Posterior vena cava (tissue), 2 donors: ENCODE results near the gene ELMO3. TPM values are rescaled to one million over a fixed set of nuclear protein-coding genes. Genes with fewer than 3 reads are reported as not detected.

Experiments used
- DNase-seq: peaks from one replicate; pipeline ENCODE4 v3.0.0-alpha.2; 2020; ENCODE audit warnings: low spot score
- intact Hi-C, 2 donors: fragments of 100-400 bp; cut with DNase I; formaldehyde crosslinking; loops; one replicate each; pipeline versions ENCODE4 v1.14.1 to v1.14.2; 2022 to 2023
- total RNA-seq, 2 donors: library from RNA; stranded (reverse); fragmentation: NEBNext Ultra II Directional; extraction: Animal tissue kit (Norgen Biotek cat#: 25700); gene quantifications; one replicate each; pipeline ENCODE4 v1.2.1, GENCODE V29; 2021
- donor health status: DM: yes; HTN: yes; CAD: no.
- donor health status: DM: yes; HTN: yes; CAD: no.

Gene ELMO3
- total RNA-seq, 2 donors from 2014 or later, result 0.93 to 1.2 TPM

GRCh38 chr16:67177743-67178699, 20.9 kb upstream of the ELMO3 start:
- no peak for DNase-seq
- intact Hi-C loops, result no loop called here

DNA sequence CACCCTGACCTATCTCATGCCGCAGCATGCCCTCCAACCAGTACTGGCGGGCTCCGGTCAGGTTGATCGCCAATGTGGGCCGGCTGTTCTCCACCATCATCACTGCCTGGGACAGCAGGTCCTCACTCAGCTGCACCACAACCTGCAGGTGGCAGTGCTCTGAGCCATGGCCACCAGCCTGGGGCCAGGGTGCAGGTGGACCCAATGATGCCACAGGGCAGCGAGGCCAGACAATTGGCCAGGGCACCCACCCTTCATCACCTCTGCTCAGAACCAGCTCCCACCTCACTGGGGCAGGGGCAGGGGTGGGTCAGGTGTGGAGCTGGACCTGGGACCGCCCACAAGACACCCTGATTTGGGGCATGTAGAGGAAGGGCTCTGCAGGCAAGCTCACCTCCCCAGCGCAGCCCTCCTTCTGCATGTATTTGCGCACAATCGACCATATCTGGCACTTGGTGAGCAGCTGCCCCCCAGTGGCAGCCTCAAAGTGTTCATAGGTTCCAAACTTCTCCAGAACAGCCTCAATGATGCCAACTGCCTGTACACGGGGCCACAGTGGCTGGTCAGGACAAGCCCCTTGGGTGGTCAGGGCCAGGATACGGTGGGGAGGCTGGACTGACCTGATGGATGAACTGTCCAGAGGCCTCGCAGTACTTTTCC, 19.4 kb upstream of the ELMO3 start:
- DNase-seq, result no peak
- intact Hi-C loops, result loop anchor here in 1 of 2 donors (10.0 kb wide), 1 partner anchor 205 kb away; no protein-coding TSS in a partner anchor

GRCh38 chr16:67180166-67180565, 18.8 kb upstream of the ELMO3 start:
- no peak for DNase-seq
- intact Hi-C loops, result loop anchor here in 1 of 2 donors (10.0 kb wide), 1 partner anchor 205 kb away; no protein-coding TSS in a partner anchor

DNA sequence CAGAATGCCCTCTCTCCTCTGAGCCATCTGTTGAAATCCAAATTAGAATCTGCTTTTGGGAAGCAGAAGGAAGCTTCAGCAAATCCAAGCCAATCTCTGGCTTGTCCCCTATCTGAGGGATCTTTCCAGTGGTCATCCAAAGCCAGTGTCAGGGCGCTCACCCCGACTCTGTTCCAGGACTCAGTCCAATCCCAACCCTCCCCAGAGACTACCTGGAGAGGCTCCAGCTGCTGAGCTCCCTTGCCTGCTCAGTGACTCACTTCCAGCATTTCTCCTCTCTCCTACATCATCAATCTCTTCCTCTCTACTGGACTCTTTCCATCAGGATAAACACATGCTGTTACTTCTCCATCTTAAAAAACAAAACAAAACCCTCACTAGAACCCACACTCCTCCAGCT, 17.6 kb upstream of the ELMO3 start:
- peak; percentile 92 for DNase-seq
- intact Hi-C loops, result loop anchor here in 1 of 2 donors (10.0 kb wide), 1 partner anchor 207 kb away; no protein-coding TSS in a partner anchor

DNA sequence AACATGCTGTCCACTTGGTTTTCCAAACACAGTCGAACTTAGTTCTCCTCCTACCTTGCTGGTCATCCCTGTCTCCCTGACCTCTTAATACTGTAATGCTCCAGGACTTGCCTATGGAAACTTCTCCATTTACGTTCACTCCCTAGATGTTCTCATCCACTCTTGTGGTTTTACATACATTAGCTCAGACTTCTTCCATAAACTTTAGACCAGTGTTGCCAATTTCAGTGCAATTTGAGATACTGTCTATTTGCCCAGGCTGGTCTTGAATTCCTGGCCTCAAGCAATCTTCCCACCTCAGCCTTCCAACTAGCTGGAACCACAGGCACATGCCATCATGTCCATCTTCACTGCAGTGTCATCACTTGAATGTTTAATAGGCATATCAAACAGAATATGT, 16.6 kb upstream of the ELMO3 start:
- intact Hi-C loops, result loop anchor here in 1 of 2 donors (10.0 kb wide), 1 partner anchor 207 kb away; no protein-coding TSS in a partner anchor
- no peak for DNase-seq

GRCh38 chr16:67183284-67183626, 15.7 kb upstream of the ELMO3 start:
- no peak for DNase-seq
- intact Hi-C loops, result loop anchor here in 1 of 2 donors (10.0 kb wide), 1 partner anchor 208 kb away; no protein-coding TSS in a partner anchor

DNA sequence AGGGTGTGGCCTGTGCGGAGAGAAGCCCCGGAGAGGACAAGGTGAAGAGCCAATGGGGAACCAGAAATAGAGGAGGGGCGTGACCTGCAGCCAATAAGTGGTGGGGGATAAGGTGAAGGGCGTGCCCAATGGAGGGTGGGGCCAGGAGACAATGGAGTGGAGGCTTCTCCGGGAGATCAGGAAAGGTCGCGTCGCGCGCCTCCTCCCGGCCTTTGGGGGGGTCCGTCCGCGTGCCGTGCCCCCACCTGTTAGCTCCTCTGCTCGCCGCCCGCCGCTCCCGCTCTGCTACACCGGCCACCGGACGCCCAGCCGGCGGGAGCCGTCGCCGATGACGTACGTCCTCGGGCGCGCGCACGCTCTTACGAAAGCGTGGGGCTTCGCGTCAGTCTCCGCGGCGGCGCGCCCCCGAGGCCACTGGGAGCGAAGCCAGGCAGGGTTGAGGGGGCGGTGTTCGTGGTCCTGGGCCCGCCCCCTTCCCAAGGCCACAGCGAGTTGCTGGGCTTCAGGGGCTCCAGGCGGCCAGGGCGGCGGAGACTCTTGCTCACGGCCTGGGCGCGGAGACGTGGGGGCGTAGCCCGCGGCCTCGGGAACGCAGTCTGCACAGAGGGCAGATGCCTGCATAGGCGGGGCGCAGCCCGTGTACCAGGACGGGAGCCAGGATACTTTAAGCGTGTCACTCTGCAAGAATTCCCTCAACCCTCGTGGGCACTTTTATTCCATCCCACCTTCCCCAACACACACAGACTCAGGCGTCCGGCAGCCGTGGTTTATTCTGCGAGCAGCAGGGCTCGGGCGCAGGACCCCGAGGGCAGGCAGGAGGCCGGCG, 15.1 kb upstream of the ELMO3 start, which contains the start of gene MATCAP1:
TSS of gene MATCAP1 (minus strand) at position 337 of the 826 bp plus-strand sequence. CDS start 3,353 bp downstream, outside the sequence.
- intact Hi-C loops, result loop anchor here in 1 of 2 donors (10.0 kb wide), 1 partner anchor 209 kb away; no protein-coding TSS in a partner anchor
- DNase-seq, result peak; percentile 97

DNA sequence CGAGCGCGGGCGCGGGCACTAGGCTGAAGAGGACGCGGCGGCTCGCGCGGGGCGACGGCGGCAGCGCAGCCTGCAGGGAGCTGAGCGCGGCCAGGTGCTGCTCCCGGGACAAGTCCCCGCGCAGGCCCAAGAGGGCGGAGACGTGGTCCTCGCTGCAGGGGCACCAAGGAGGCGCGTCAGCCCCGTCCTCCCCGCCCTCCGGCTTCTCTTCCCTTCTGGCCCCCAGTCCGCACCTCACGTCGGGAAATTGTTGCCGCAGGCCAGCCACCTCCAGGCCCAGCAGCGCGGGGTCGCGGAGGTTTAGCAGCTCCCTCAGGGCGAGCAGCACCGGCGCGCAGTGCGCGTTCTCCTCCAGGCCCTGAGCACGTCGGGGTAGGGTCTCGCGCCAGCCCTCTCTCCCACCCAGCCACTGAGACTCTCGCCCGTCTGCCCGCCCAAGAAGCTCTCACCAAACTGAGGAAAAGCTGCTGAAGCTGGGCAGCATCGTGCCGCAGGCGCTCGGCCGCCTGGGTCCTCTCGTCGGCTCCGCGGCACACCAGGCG, 14.4 kb upstream of the ELMO3 start:
- intact Hi-C loops, result loop anchor here in 1 of 2 donors (10.0 kb wide), 1 partner anchor 210 kb away; no protein-coding TSS in a partner anchor
- DNase-seq, result no peak

DNA sequence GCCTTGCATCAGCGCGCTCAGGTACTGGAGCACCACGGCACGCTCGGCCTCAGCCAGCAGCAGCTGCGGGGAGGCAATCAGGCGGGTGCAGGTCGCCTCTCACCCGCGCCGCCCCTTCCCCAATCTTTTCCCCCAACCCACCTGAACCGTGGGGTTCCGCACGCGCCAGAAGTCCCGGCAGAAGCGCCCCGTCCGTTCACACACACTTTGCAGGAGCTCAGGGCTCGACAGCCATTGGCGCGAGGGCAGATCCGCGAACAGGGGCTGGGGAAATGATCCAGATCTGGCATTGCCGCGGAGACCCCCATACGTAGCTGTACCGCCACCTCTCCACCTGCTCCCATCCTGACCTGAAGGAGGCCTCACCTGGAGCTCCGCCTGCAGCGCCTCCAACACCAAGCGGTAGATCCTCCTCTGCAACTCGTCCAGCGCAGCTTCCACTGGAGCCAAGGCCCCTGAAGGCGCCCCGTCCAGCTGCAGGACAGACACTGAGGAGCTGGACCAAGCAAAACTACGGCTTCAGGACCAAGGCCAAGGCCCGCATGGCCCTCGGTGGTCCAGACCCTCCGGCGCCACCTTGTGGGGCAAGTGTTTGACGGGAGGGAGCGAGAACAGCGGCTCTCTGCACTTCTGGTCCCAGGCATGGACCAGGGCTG, 13.8 kb upstream of the ELMO3 start:
- intact Hi-C loops, result loop anchor here in 1 of 2 donors (10.0 kb wide), 1 partner anchor 210 kb away; no protein-coding TSS in a partner anchor
- peak; percentile 98 for DNase-seq

DNA sequence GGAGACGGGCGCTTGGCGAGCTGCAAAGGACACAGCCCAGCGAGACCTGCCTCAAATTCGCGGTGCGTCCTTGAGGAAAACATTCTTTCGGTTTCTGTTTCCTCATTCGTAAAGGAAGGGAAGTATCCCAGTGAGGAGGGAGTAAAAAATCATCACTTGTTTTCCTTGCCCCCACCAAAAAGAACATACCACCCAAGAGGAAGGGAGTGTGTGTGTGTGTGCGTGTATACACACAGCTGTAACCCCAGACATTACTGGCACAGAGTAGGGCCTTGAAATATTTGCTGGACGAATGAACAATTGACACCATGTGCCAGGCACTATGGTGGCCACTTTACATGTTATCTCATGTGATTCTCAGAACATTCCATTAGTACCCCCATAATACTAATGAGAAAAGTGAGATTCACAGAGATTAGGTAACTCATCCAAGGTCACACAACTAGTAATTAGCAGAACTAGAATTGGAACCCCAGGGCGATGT, 13.2 kb upstream of the ELMO3 start:
- no peak for DNase-seq
- intact Hi-C loops, result loop anchor here (2.0 to 10.0 kb wide), 2 partner anchors 211 to 229 kb away; no protein-coding TSS in a partner anchor

DNA sequence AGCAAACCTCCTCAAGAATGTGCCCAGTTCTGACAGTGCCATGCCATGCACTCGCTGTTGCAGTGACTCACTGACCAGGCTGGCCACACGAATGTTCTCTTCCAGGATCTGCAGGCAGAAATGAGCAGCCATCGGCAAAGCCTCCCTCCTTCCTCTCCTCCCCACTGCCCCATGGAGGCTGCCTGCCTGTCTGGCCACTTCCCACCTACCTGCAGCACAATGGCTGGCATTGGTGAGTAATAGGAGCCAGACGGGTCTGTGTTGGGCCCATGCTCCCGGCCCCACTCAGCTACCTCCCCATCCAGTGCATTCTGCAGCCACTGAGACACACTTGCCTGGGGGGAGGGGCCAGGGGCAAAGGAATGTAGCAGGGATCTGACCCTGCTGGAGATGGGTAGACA, 12.4 kb upstream of the ELMO3 start:
- intact Hi-C loops, result loop anchor here (2.0 to 10.0 kb wide), 2 partner anchors 212 to 230 kb away; no protein-coding TSS in a partner anchor
- DNase-seq, result no peak

DNA sequence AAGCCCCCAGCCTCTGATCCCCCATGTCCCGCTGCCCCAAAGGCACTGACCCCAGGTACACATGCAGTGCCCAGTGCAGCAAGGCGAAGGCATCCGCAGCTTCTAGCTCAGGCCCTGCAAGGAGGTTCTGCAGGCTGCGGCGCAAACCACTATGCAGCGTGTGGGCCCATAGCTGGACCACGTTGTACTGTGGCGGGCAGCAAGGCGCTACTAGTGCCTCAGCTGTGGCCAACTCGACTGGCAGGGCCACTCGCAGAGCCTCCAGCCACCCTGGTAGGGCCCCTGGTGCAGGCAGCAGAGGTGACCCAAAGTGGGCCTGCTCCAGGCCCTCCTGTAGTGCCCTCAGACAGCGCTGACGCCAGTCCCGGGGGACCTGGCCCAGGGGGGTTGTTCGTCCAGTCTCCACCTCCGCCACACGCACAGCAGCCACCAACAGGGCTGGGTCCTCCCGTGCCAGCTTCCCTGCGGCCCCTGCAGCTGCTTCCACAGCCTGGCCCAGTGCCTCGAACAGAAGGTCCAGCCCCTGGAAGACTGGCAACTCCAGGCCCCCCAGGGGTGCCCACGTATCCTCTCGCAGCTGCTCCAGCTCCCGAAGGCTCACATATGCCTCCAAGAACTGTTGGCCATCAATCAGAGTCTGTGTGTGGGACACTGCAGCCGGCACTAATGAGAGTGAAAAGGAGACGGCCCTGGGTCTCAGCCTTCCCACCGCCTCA, 11.6 kb upstream of the ELMO3 start:
- intact Hi-C loops, result loop anchor here (2.0 to 10.0 kb wide), 2 partner anchors 213 to 231 kb away; no protein-coding TSS in a partner anchor
- no peak for DNase-seq

DNA sequence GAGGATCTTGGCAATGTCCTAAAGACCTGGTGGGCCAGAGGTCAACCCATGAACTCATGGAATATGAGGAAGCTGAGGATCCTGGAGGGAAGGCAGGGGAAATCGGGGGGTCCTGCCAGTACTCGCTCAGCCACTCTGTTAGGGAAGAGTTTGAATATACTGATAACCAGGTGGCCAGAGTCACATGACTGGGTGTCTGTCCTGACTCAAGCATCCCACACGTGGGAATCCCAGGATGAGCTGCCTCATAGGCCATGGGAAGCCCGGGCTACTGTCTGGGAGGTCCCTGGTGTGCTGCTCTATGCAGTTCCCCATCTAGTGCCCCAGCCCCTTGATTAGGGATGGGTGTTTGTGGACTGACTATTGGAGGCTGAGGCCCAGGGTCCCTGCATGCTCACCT, 10.6 kb upstream of the ELMO3 start:
- no peak for DNase-seq
- intact Hi-C loops, result loop anchor here in 1 of 2 donors (10.0 kb wide), 1 partner anchor 214 kb away; no protein-coding TSS in a partner anchor

DNA sequence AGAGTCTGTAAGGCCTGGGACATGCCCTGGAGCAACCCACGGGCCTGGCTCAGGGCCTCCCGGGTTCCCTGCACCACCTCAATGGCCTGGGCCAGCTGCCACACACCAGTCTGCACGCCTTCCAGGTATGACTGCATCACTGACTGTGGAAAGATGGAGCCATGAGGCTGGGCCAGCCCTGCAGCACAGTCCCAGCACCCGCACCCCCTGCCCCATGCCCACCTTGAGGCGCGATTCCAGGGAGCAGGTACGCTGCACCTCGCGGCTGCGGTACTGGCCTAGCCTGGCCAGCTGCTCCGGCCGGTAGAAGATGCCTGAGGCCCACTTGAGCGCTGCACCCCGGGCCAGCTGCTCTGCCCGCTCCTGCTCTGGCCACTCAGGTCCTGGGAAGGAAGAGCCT, 10.1 kb upstream of the ELMO3 start:
- intact Hi-C loops, result loop anchor here in 1 of 2 donors (10.0 kb wide), 1 partner anchor 214 kb away; no protein-coding TSS in a partner anchor
- no peak for DNase-seq

GRCh38 chr16:67190041-67190440, 8.9 kb upstream of the ELMO3 start, which contains the start of gene EXOC3L1:
EXOC3L1 (minus strand) TSS chr16:67190136; CDS start chr16:67189676, 460 bp downstream.
- intact Hi-C loops, result no loop called here
- DNase-seq, result no peak

DNA sequence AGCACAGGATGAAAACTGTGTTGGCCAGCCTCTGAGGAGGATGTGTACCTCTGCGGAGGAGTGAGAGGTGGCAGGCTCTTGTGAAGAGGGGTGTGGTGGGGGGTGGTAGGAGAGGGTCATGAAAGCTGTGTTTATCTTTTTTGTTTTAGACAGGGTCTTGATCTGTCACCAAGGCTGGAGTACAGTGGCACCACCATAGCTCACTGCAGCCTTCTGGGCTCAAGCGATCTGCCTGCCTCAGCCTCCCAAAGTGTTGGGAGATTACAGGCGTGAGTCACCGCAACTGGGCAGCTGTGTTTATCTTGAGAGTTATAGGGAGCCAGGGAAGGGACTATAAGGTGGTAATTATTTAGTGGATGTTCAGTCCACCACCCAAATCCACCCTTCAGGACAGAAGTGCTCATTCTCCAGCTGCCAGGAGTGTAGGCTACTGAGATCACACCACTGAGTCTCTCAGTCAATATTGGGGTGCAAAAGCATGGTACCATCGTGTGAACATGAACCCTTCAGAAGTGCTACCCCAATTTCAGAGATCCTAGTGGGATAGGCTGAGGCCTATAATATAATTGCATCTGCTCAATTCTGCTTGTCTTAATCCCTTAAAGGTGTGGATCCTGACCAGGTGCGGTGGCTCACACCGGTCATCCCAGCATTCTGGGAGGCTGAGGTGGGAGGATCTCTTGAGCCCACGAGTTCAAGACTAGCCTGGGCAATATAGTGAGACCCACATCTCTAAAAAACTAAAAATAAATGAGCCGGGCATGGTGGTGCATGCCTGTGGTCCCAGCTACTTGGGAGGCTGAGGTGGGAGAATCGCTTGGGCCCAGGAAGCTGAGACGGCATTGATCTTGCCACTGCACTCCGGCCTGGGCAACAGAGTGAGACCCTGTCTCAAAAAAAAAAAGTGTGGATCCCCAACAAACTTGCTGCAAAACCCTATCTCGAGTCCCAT, 8.2 kb upstream of the ELMO3 start:
- DNase-seq, result no peak
- intact Hi-C loops, result no loop called here
